GM23248 (cell line): ENCODE data around the gene LPP. TPM values are rescaled to one million over a fixed set of nuclear protein-coding genes. Genes with fewer than 3 reads are reported as not detected.

Experiments used
- DNase-seq: peaks from one replicate; pipeline ENCODE4 v3.0.0-alpha.2; 2015
- H2AFZ ChIP-seq: fragments of 200-600 bp; sonication (generic); 2 replicates; pipeline ENCODE4 v1.6.1; 2016; ENCODE audit warnings: antibody characterized with exemption
- H3F3A ChIP-seq: fragments of 200-600 bp; sonication (generic); 2 replicates; pipeline ENCODE4 v1.6.1; 2016; ENCODE audit warnings: mild to moderate bottlenecking, antibody characterized with exemption, mixed run types; ENCODE audit not compliant: insufficient read depth
- H3K27ac ChIP-seq: fragments of 200-600 bp; sonication (generic); 2 replicates; pipeline ENCODE4 v1.5.1; 2016; ENCODE audit warnings: mild to moderate bottlenecking
- H3K27me3 ChIP-seq: fragments of 200-600 bp; sonication (generic); replicated peaks from 2 replicates; pipeline ENCODE4 v1.6.1; 2016; ENCODE audit warnings: mild to moderate bottlenecking; ENCODE audit not compliant: insufficient read depth
- H3K36me3 ChIP-seq: fragments of 200-600 bp; sonication (generic); 2 replicates; pipeline ENCODE4 v1.6.1; 2016; ENCODE audit warnings: low read depth, mild to moderate bottlenecking
- H3K4me1 ChIP-seq: fragments of 200-600 bp; sonication (generic); 2 replicates; pipeline ENCODE4 v1.6.1; 2016; ENCODE audit warnings: mild to moderate bottlenecking; ENCODE audit not compliant: insufficient read depth
- H3K4me2 ChIP-seq: fragments of 200-600 bp; sonication (generic); one replicate; pipeline ENCODE4 v1.6.1; 2016; ENCODE audit warnings: mild to moderate bottlenecking; ENCODE audit not compliant: unreplicated experiment
- H3K4me3 ChIP-seq: fragments of 200-600 bp; sonication (generic); 2 replicates; pipeline ENCODE4 v1.5.1; 2016; ENCODE audit warnings: mild to moderate bottlenecking
- H3K79me2 ChIP-seq: fragments of 200-600 bp; sonication (generic); 2 replicates; pipeline ENCODE4 v1.6.1; 2016; ENCODE audit warnings: mild to moderate bottlenecking; ENCODE audit not compliant: insufficient read depth
- H3K9ac ChIP-seq: fragments of 200-600 bp; sonication (generic); 2 replicates; pipeline ENCODE4 v1.6.1; 2016; ENCODE audit warnings: mild to moderate bottlenecking
- H3K9me2 ChIP-seq: fragments of 200-600 bp; sonication (generic); 2 replicates; pipeline ENCODE4 v1.6.1; 2016; ENCODE audit warnings: mixed run types, mild to moderate bottlenecking, moderate library complexity; ENCODE audit not compliant: insufficient read depth
- H3K9me3 ChIP-seq: fragments of 200-600 bp; sonication (generic); one replicate; pipeline ENCODE4 v1.6.1; 2017; ENCODE audit warnings: low read depth
- H4K20me1 ChIP-seq: fragments of 200-600 bp; sonication (generic); 2 replicates; pipeline ENCODE4 v1.6.0; 2016; ENCODE audit not compliant: insufficient read depth
- EZH2 ChIP-seq: fragments of 200-600 bp; sonication (generic); IDR thresholded peaks from 2 replicates; pipeline ENCODE4 v1.6.1; 2018; ENCODE audit warnings: antibody characterized with exemption, mild to moderate bottlenecking; ENCODE audit not compliant: insufficient read depth, poor library complexity, severe bottlenecking
- EZH2phosphoT487 ChIP-seq: fragments of 200-600 bp; sonication (generic); IDR thresholded peaks from 2 replicates; pipeline ENCODE4 v1.6.1; 2018; ENCODE audit warnings: antibody characterized with exemption, moderate library complexity, mild to moderate bottlenecking, low read depth; ENCODE audit not compliant: insufficient read depth
- WGBS, 2 experiments: methylation state at CpG; one replicate each; pipeline ENCODE4 v1.1.6; 2015 to 2017; ENCODE audit warnings: low lambda C conversion rate in 2 of 2, low coverage in 1 of 2; ENCODE audit errors: missing lambda C conversion rate in 2 of 2; 5-methylcytosine and 5-hydroxymethylcytosine counted together
- in situ Hi-C: fragments of 300-500 bp; cut with MboI; formaldehyde crosslinking; loops from 2 replicates; pipeline ENCODE4 v1.15.0; 2020
- polyA plus RNA-seq: library from polyadenylated mRNA; unstranded; fragments of >200 nt; fragmentation: Nextera tagmentation; extraction: Ambion mirVana; gene quantifications from 2 replicates; pipeline ENCODE4 v1.2.1, GENCODE V29; 2016
- total RNA-seq: library from RNA; depleted of rRNA; stranded (reverse); fragments of >200 nt; shearing (Covaris generic); gene quantifications from 2 replicates; pipeline ENCODE4 v1.2.3, GENCODE V29; 2014

LPP gene
- total and polyA plus RNA-seq, 2 experiments from 2014 or later: 42.8 to 61.7 TPM

DNA sequence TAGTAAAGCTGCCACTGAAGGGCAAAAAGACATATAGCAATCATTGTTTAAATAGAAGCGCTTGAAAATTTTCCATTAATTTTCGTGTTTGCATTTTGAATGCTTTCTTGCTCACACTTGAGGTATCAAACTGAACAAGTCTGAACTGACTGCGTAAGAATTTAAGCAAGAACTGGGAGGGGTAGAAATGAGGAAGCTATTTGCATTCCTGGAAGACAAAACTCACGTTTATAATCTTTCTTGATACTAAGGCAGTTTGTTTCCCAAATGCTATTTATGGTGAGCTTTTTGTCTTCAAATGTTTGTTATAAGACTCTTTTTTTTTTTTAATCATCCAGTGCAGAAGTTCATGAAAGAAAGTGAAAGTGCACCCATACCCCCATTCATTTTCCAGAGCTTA is 518.0 kb downstream of the LPP start:
- H3K4me1 ChIP-seq: peaks cover 14% of the 10 kb centered on the region
- no peak overlapping the region for H3K27ac ChIP-seq
- no peaks in the 10 kb centered on the region for H3K9me3 ChIP-seq
- 85 to 88% methylated on average over 4 of the region's 4 CpGs for WGBS, 2 experiments
- H3K4me2 ChIP-seq: no peak overlapping the region
- no peak for DNase-seq
- H3K9me2 ChIP-seq: no peaks in the 10 kb centered on the region
- no peak overlapping the region for H2AFZ ChIP-seq
- no peak for TF ChIP-seq EZH2
- no peak for TF ChIP-seq EZH2phosphoT487
- in situ Hi-C loops: no loop called here
- no peaks in the 10 kb centered on the region for H3K36me3 ChIP-seq
- no peaks in the 10 kb centered on the region for H3K27me3 ChIP-seq
- H3K79me2 ChIP-seq: peaks cover 56% of the 10 kb centered on the region
- no peaks in the 10 kb centered on the region for H4K20me1 ChIP-seq
- no peak overlapping the region for H3K4me3 ChIP-seq
- peaks cover 10% of the 10 kb centered on the region; the same call in 1 of the 2 replicates for H3F3A ChIP-seq
- no peak overlapping the region for H3K9ac ChIP-seq

DNA sequence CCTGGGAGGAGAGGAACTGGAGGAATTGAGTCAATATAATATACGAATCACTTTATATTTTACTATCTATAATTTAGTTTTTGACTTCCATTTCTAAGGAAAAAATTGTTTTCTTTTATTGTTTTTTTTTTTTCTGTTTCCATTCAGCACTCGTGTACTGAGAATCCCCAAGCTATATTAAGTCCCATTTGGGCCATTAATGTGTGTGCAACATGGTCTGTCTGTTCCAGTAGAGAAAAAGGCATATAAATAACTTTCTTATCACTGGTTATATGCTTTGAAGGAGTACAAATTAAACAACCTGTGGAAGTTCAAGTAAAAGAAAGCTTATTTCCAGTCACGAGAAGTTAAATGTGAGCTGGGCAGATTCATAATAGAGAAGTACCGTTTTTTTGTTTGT is 518.9 kb downstream of the LPP start:
- H3K9ac ChIP-seq: no peak overlapping the region
- no peaks in the 10 kb centered on the region for H3K36me3 ChIP-seq
- no peaks in the 10 kb centered on the region for H3K27me3 ChIP-seq
- peaks cover 14% of the 10 kb centered on the region for H3K4me1 ChIP-seq
- H4K20me1 ChIP-seq: no peaks in the 10 kb centered on the region
- no peak for DNase-seq
- H3K27ac ChIP-seq: no peak overlapping the region
- in situ Hi-C loops: no loop called here
- H3K4me3 ChIP-seq: no peak overlapping the region
- no peaks in the 10 kb centered on the region for H3K9me2 ChIP-seq
- H3K9me3 ChIP-seq: no peaks in the 10 kb centered on the region
- H2AFZ ChIP-seq: no peak overlapping the region
- TF ChIP-seq EZH2phosphoT487 (no peak), EZH2 (no peak)
- H3K4me2 ChIP-seq: no peak overlapping the region
- H3F3A ChIP-seq: peaks cover 10% of the 10 kb centered on the region; the same call in 1 of the 2 replicates
- peaks cover 58% of the 10 kb centered on the region for H3K79me2 ChIP-seq
- 77 to 79% methylated on average over 4 of the region's 4 CpGs for WGBS, 2 experiments

GRCh38 chr3:188673646-188674186 is 519.8 kb downstream of the LPP start:
- TF ChIP-seq EZH2phosphoT487 (no peak), EZH2 (no peak)
- Histone ChIP-seq H3F3A (peaks cover 10% of the 10 kb centered on the region; the same call in 1 of the 2 replicates), H3K27me3 (no peaks in the 10 kb centered on the region), H2AFZ (no peak overlapping the region), H3K4me3 (no peak overlapping the region), H3K9ac (0 out of 2 replicates have a peak overlapping the region, but pooled peaks have one; percentile 10), H3K36me3 (no peaks in the 10 kb centered on the region), H3K27ac (peak overlapping the region; percentile 66), H3K4me1 (peaks cover 14% of the 10 kb centered on the region), H3K79me2 (peaks cover 59% of the 10 kb centered on the region), H3K4me2 (peak overlapping the region; percentile 37), H3K9me3 (no peaks in the 10 kb centered on the region), H4K20me1 (no peaks in the 10 kb centered on the region), H3K9me2 (no peaks in the 10 kb centered on the region)
- 92 to 100% methylated on average over 1 of the region's 1 CpG for WGBS, 2 experiments
- DNase-seq: peak; percentile 89
- in situ Hi-C loops: no loop called here

GRCh38 chr3:188674595-188674994 is 520.6 kb downstream of the LPP start:
- H3K36me3 ChIP-seq: no peaks in the 10 kb centered on the region
- in situ Hi-C loops: no loop called here
- no peaks in the 10 kb centered on the region for H3K9me3 ChIP-seq
- no peaks in the 10 kb centered on the region for H4K20me1 ChIP-seq
- peak overlapping the region; percentile 37 for H3K4me2 ChIP-seq
- no peak overlapping the region for H2AFZ ChIP-seq
- H3K4me3 ChIP-seq: no peak overlapping the region
- WGBS, 2 experiments: 53 to 57% methylated on average over 3 of the region's 3 CpGs
- peaks cover 15% of the 10 kb centered on the region for H3K4me1 ChIP-seq
- peaks cover 66% of the 10 kb centered on the region for H3K79me2 ChIP-seq
- TF ChIP-seq EZH2 (no peak), EZH2phosphoT487 (no peak)
- H3K27me3 ChIP-seq: no peaks in the 10 kb centered on the region
- DNase-seq: no peak
- H3F3A ChIP-seq: peaks cover 10% of the 10 kb centered on the region; the same call in 1 of the 2 replicates
- H3K27ac ChIP-seq: peak overlapping the region; percentile 66
- H3K9ac ChIP-seq: 0 out of 2 replicates have a peak overlapping the region, but pooled peaks have one; percentile 10
- H3K9me2 ChIP-seq: no peaks in the 10 kb centered on the region
